ENCODE data around the gene TLX2. TPM values are rescaled to one million over a fixed set of nuclear protein-coding genes. Genes with fewer than 3 reads are reported as not detected.

TLX2 gene
- polyA plus RNA-seq, 3 donors = 0.03 TPM; not detected in 2

- no peak overlapping the region for H3K27ac ChIP-seq (ENCODE audit: low read depth, low read length)
- 68 to 85% (median 71%) methylated on average over 5 of the region's 5 CpGs for WGBS, 3 donors
Observed at GRCh38 chr2:74564222-74564621, 50.0 kb downstream of the TLX2 start.

- no peak overlapping the region for H3K27ac ChIP-seq (ENCODE audit: low read depth, low read length)
- WGBS, 3 donors = 69 to 76% (median 73%) methylated on average over 7 of the region's 7 CpGs
Observed at GRCh38 chr2:74566076-74566753, 52.0 kb downstream of the TLX2 start.

DNA sequence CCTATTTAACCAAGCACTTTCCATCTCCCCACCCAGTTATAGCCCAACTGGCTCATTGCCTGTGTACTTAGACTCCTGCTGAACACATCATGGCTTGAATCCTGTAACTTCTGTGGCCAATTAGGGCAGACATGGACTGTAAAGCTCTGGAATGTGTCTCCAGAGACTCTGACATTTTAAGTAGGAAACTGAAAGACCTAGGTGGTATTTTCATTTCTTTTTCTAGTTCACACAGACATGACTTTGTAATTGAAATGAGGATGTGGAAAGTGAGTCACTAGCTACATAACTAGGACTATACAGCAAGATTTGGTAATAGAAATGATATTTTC, 52.5 kb downstream of the TLX2 start:
- no peak overlapping the region for H3K27ac ChIP-seq (ENCODE audit: low read depth, low read length)

Other genes with a start within 250 kb of the TLX2 start
- gene SLC4A5, start 171.0 kb upstream of the TLX2 start, polyA plus RNA-seq = 1 to 10 TPM in 1 of 3 donors, under 1 TPM in 2; 0.32 to 1.0 (median 0.71) TPM
- gene DCTN1, start 134.1 kb upstream of the TLX2 start, polyA plus RNA-seq = 100 to 1,000 TPM in 1 of 3 donors, 10 to 100 TPM in 2; 40.0 to 127 (median 70.4) TPM
- gene C2orf81, start 92.8 kb upstream of the TLX2 start, polyA plus RNA-seq = 1 to 10 TPM in 2 of 3 donors, under 1 TPM in 1; 0.43 to 2.4 (median 1.5) TPM
- 1 to 10 TPM; 5.5 to 7.2 (median 6.6) TPM for gene WDR54, start 92.7 kb upstream of the TLX2 start, polyA plus RNA-seq
- gene RTKN, start 72.5 kb upstream of the TLX2 start, polyA plus RNA-seq = 10 to 100 TPM in 2 of 3 donors, 1 to 10 TPM in 1; 8.5 to 28.0 (median 13.2) TPM
- 10 to 100 TPM; 21.4 to 37.9 (median 33.6) TPM for gene INO80B, start 59.4 kb upstream of the TLX2 start, polyA plus RNA-seq
- 10 to 100 TPM; 69.0 to 81.3 (median 78.1) TPM for gene WBP1, start 56.0 kb upstream of the TLX2 start, polyA plus RNA-seq
- gene MOGS, start 49.1 kb upstream of the TLX2 start, polyA plus RNA-seq = 10 to 100 TPM; 18.3 to 38.7 (median 29.1) TPM
- gene MRPL53, start 41.8 kb upstream of the TLX2 start, polyA plus RNA-seq = 100 to 1,000 TPM in 1 of 3 donors, 10 to 100 TPM in 2; 43.1 to 112 (median 84.6) TPM
- gene CCDC142, start 31.5 kb upstream of the TLX2 start, polyA plus RNA-seq = 1 to 10 TPM; 2.7 to 6.6 (median 5.0) TPM
- gene TTC31, start 31.4 kb upstream of the TLX2 start, polyA plus RNA-seq = 10 to 100 TPM; 10.6 to 15.5 (median 14.2) TPM
- gene LBX2, start 14.8 kb upstream of the TLX2 start, polyA plus RNA-seq = 1 to 10 TPM; 1.3 to 3.3 (median 1.4) TPM
- 10 to 100 TPM; 11.1 to 22.5 (median 11.5) TPM for gene PCGF1, start 6.8 kb upstream of the TLX2 start, polyA plus RNA-seq
- gene DQX1, start 11.8 kb downstream of the TLX2 start, polyA plus RNA-seq = under 1 TPM in 2 of 3 donors, not detected in 1; 0.31 to 0.51 TPM
- gene AUP1, start 15.3 kb downstream of the TLX2 start, polyA plus RNA-seq = 100 to 1,000 TPM in 2 of 3 donors, 10 to 100 TPM in 1; 86.1 to 159 (median 152) TPM
- gene HTRA2, start 15.5 kb downstream of the TLX2 start, polyA plus RNA-seq = 10 to 100 TPM; 21.0 to 48.9 (median 43.7) TPM
- 1 to 10 TPM in 2 of 3 donors, under 1 TPM in 1; 0.78 to 4.7 (median 2.8) TPM for gene LOXL3, start 39.5 kb downstream of the TLX2 start, polyA plus RNA-seq
- gene DOK1, start 40.3 kb downstream of the TLX2 start, polyA plus RNA-seq = 10 to 100 TPM in 2 of 3 donors, 1 to 10 TPM in 1; 8.8 to 23.4 (median 16.2) TPM
- gene M1AP, start 133.9 kb downstream of the TLX2 start, polyA plus RNA-seq = under 1 TPM; 0.34 to 0.70 (median 0.48) TPM
- gene SEMA4F, start 139.8 kb downstream of the TLX2 start, polyA plus RNA-seq = 1 to 10 TPM; 2.1 to 3.5 (median 3.0) TPM

All from adipose tissue (tissue), 3 donors.